Cardiac septum (tissue), 1 donor: ENCODE measurements around the gene CPA5. TPM values are rescaled to one million over a fixed set of nuclear protein-coding genes. Genes with fewer than 3 reads are reported as not detected.

Source experiments
- DNase-seq: peaks from one replicate; pipeline ENCODE4 v3.0.0-alpha.2; 2020; ENCODE audit warnings: low spot score
- intact Hi-C: fragments of 100-400 bp; cut with DNase I; formaldehyde crosslinking; loops from one replicate; pipeline ENCODE4 v1.14.0; 2022
- total RNA-seq: library from RNA; stranded (reverse); fragmentation: NEBNext Ultra II Directional; extraction: Animal tissue kit (Norgen Biotek cat#: 25700); gene quantifications from one replicate; pipeline ENCODE4 v1.2.1, GENCODE V29; 2021
- donor health status: DM: no; HTN: no; CAD: no.

Gene CPA5
- total RNA-seq, 1 donor from 2014 or later: not detected

GRCh38 chr7:130356121-130356875, 11.7 kb downstream of the CPA5 start:
- peak; percentile 85 for DNase-seq
- intact Hi-C loops: no loop called here

GRCh38 chr7:130356876-130357611, 12.4 kb downstream of the CPA5 start:
- peak; percentile 70 for DNase-seq
- intact Hi-C loops: no loop called here

- DNase-seq: no peak
- intact Hi-C loops: no loop called here
Measured at GRCh38 chr7:130358471-130358870, 13.9 kb downstream of the CPA5 start.

- peak; percentile 49 for DNase-seq
- intact Hi-C loops: no loop called here
Measured at GRCh38 chr7:130359276-130359857, 14.8 kb downstream of the CPA5 start.

- peak; percentile 3 for DNase-seq
- intact Hi-C loops: loop anchor here (10.0 kb wide), 1 partner anchor 84 kb away; the partner anchor contains the start of gene CEP41
Measured at GRCh38 chr7:130360518-130360917, 15.9 kb downstream of the CPA5 start.

GRCh38 chr7:130361681-130362080, 17.1 kb downstream of the CPA5 start:
- intact Hi-C loops: loop anchor here (10.0 kb wide), 1 partner anchor 83 kb away; the partner anchor contains the start of gene CEP41

GRCh38 chr7:130362251-130362816, 17.7 kb downstream of the CPA5 start:
- intact Hi-C loops: loop anchor here (10.0 kb wide), 1 partner anchor 82 kb away; the partner anchor contains the start of gene CEP41

More at GRCh38 chr7:130361681-130362080, 17.1 kb downstream of the CPA5 start:
- peak; percentile 53 for DNase-seq

GRCh38 chr7:130363026-130363847, 18.6 kb downstream of the CPA5 start:
- DNase-seq: peak; percentile 26

More at GRCh38 chr7:130362251-130362816, 17.7 kb downstream of the CPA5 start:
- DNase-seq: peak; percentile 70

GRCh38 chr7:130364451-130364850, 19.8 kb downstream of the CPA5 start:
- intact Hi-C loops: loop anchor here (10.0 kb wide), 1 partner anchor 80 kb away; the partner anchor contains the start of gene CEP41
- DNase-seq: peak; percentile 35

More at GRCh38 chr7:130363026-130363847, 18.6 kb downstream of the CPA5 start:
- intact Hi-C loops: loop anchor here (10.0 kb wide), 1 partner anchor 82 kb away; the partner anchor contains the start of gene CEP41

- intact Hi-C loops: loop anchor here (10.0 kb wide), 1 partner anchor 80 kb away; the partner anchor contains the start of gene CEP41
- DNase-seq: peak; percentile 5
Measured at GRCh38 chr7:130365088-130365487, 20.5 kb downstream of the CPA5 start.

- peak; percentile 74 for DNase-seq
Measured at GRCh38 chr7:130365511-130366441, 21.2 kb downstream of the CPA5 start.

GRCh38 chr7:130366564-130366963, 21.9 kb downstream of the CPA5 start:
- intact Hi-C loops: loop anchor here (10.0 kb wide), 1 partner anchor 78 kb away; the partner anchor contains the start of gene CEP41

More at GRCh38 chr7:130365511-130366441, 21.2 kb downstream of the CPA5 start:
- intact Hi-C loops: loop anchor here (10.0 kb wide), 1 partner anchor 79 kb away; the partner anchor contains the start of gene CEP41

GRCh38 chr7:130367088-130367755, 22.6 kb downstream of the CPA5 start:
- DNase-seq: peak; percentile 43
- intact Hi-C loops: loop anchor here (10.0 kb wide), 1 partner anchor 78 kb away; the partner anchor contains the start of gene CEP41

More at GRCh38 chr7:130366564-130366963, 21.9 kb downstream of the CPA5 start:
- DNase-seq: peak; percentile 61

- peak; percentile 71 for DNase-seq
- intact Hi-C loops: loop anchor here (10.0 kb wide), 1 partner anchor 77 kb away; the partner anchor contains the start of gene CEP41
Measured at GRCh38 chr7:130367836-130368746, 23.5 kb downstream of the CPA5 start.

GRCh38 chr7:130369110-130369711, 24.6 kb downstream of the CPA5 start:
- DNase-seq: no peak
- intact Hi-C loops: loop anchor here (10.0 kb wide), 1 partner anchor 76 kb away; the partner anchor contains the start of gene CEP41
